Loucy (cell line): ENCODE measurements around the gene AAGAB.

Source experiments
- H2AFZ ChIP-seq: fragments of 200-600 bp; sonication (generic); 2 replicates; pipeline ENCODE4 v1.6.0; 2016; ENCODE audit warnings: antibody characterized with exemption, mild to moderate bottlenecking, low read length, moderate library complexity
- H3F3A ChIP-seq: fragments of 200-600 bp; 2 replicates; pipeline ENCODE4 v1.6.0; 2016; ENCODE audit warnings: antibody characterized with exemption, low read depth, mild to moderate bottlenecking
- H3K27me3 ChIP-seq: fragments of 200-600 bp; sonication (generic); 2 replicates; pipeline ENCODE4 v1.6.1; 2014; ENCODE audit warnings: low read length, mild to moderate bottlenecking; ENCODE audit not compliant: insufficient read depth, poor library complexity, severe bottlenecking
- H3K36me3 ChIP-seq: fragments of 200-600 bp; sonication (generic); 2 replicates; pipeline ENCODE4 v1.6.1; 2016; ENCODE audit warnings: low read length; ENCODE audit not compliant: insufficient read depth
- H3K4me1 ChIP-seq: fragments of 200-600 bp; sonication (generic); 2 replicates; pipeline ENCODE4 v1.5.1; 2014; ENCODE audit warnings: low read length, mild to moderate bottlenecking; ENCODE audit not compliant: insufficient read depth, poor library complexity, severe bottlenecking
- H3K4me2 ChIP-seq: fragments of 200-600 bp; sonication (generic); 2 replicates; pipeline ENCODE4 v1.6.0; 2014; ENCODE audit warnings: antibody characterized with exemption, low read length, low read depth, mild to moderate bottlenecking; ENCODE audit not compliant: poor library complexity, severe bottlenecking
- H3K4me3 ChIP-seq: fragments of 200-600 bp; sonication (generic); 2 replicates; pipeline ENCODE4 v1.5.1; 2014; ENCODE audit warnings: low read length, mild to moderate bottlenecking, mixed read lengths; ENCODE audit not compliant: poor library complexity, severe bottlenecking
- H3K79me2 ChIP-seq: fragments of 200-600 bp; sonication (generic); 2 replicates; pipeline ENCODE4 v1.6.1; 2014; ENCODE audit warnings: low read length; ENCODE audit not compliant: insufficient read depth
- H3K9ac ChIP-seq: fragments of 200-600 bp; sonication (generic); 2 replicates; pipeline ENCODE4 v1.6.0; 2014; ENCODE audit warnings: mild to moderate bottlenecking, low read depth, low read length, moderate library complexity; ENCODE audit not compliant: poor library complexity, severe bottlenecking
- H3K9me2 ChIP-seq: fragments of 200-600 bp; sonication (generic); replicated peaks from 2 replicates; pipeline ENCODE4 v1.6.1; 2016; ENCODE audit warnings: low read depth, low read length, mixed read lengths
- H3K9me3 ChIP-seq: fragments of 200-600 bp; sonication (generic); 2 replicates; pipeline ENCODE4 v1.6.1; 2014; ENCODE audit warnings: mild to moderate bottlenecking, antibody characterized with exemption, low read length, low read depth; ENCODE audit not compliant: insufficient read depth
- H4K20me1 ChIP-seq: fragments of 200-600 bp; sonication (generic); 2 replicates; pipeline ENCODE4 v1.6.0; 2014; ENCODE audit warnings: antibody characterized with exemption, low read length, mild to moderate bottlenecking; ENCODE audit not compliant: insufficient read depth, poor library complexity, severe bottlenecking
- CTCF ChIP-seq: fragments of 200-600 bp; sonication (generic); conservative IDR thresholded peaks from 2 replicates; pipeline ENCODE4 v1.5.1; 2014; ENCODE audit warnings: mild to moderate bottlenecking, antibody characterized with exemption, low read length
- EZH2phosphoT487 ChIP-seq: fragments of 200-600 bp; IDR thresholded peaks from 2 replicates; pipeline ENCODE4 v1.6.1; 2018; ENCODE audit warnings: antibody characterized with exemption, mild to moderate bottlenecking, moderate library complexity, borderline replicate concordance

AAGAB gene

DNA sequence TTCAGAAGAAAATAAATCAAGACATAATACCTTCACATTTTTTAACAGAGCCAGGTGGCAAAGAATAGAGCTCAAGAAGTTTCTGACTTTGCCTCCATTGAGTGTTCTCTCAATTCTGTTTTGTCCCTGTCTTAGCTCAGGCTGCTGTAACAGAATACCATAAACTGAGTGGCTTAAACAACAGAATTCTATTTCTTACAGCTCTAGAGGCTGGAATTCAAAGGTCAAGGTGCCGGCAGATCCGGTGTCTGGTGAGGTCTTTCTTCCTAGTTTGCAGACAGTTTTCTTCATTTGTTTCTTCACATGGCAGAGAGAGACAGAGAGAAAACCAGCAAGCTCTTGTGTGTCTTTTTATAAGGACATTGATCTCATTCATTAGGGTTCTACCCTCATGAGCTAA is 25.8 kb upstream of the AAGAB start:
- Histone ChIP-seq H3K27me3 (no peaks in the 10 kb centered on the region), H3F3A (no peaks in the 10 kb centered on the region), H3K4me3 (no peak overlapping the region), H3K4me1 (no peaks in the 10 kb centered on the region), H3K9me3 (no peaks in the 10 kb centered on the region), H4K20me1 (no peaks in the 10 kb centered on the region), H3K79me2 (no peaks in the 10 kb centered on the region), H3K9ac (no peak overlapping the region), H3K9me2 (no peaks in the 10 kb centered on the region), H3K36me3 (no peaks in the 10 kb centered on the region), H2AFZ (no peak overlapping the region; the same call in 1 of the 2 replicates), H3K4me2 (no peak overlapping the region)
- TF ChIP-seq EZH2phosphoT487 = no peak
- no peak for TF ChIP-seq CTCF

GRCh38 chr15:67276666-67277065 is 22.2 kb upstream of the AAGAB start:
- Histone ChIP-seq H3K9ac (no peak overlapping the region), H3K4me3 (no peak overlapping the region), H3F3A (no peaks in the 10 kb centered on the region), H3K27me3 (no peaks in the 10 kb centered on the region), H2AFZ (no peak overlapping the region), H4K20me1 (no peaks in the 10 kb centered on the region), H3K4me2 (no peak overlapping the region), H3K36me3 (no peaks in the 10 kb centered on the region), H3K79me2 (no peaks in the 10 kb centered on the region), H3K9me2 (no peaks in the 10 kb centered on the region), H3K4me1 (no peaks in the 10 kb centered on the region), H3K9me3 (peaks cover 4% of the 10 kb centered on the region; the same call in 1 of the 2 replicates)
- TF ChIP-seq EZH2phosphoT487 (no peak), CTCF (no peak)

- Histone ChIP-seq H3K4me3 (no peak overlapping the region), H3K9me3 (peaks cover 4% of the 10 kb centered on the region; the same call in 1 of the 2 replicates)
These were observed 19.8 kb upstream of the AAGAB start for GRCh38 chr15:67274236-67274635.

More at GRCh38 chr15:67274236-67274635, 19.8 kb upstream of the AAGAB start:
- Histone ChIP-seq H3K9ac (no peak overlapping the region), H4K20me1 (no peaks in the 10 kb centered on the region), H3K27me3 (no peaks in the 10 kb centered on the region), H2AFZ (no peak overlapping the region), H3K79me2 (no peaks in the 10 kb centered on the region), H3K9me2 (no peaks in the 10 kb centered on the region), H3K4me1 (no peaks in the 10 kb centered on the region), H3K4me2 (no peak overlapping the region), H3K36me3 (no peaks in the 10 kb centered on the region), H3F3A (no peaks in the 10 kb centered on the region)
- no peak for TF ChIP-seq CTCF
- TF ChIP-seq EZH2phosphoT487 = no peak
